ENCODE measurements around the gene IL5. TPM values are rescaled to one million over a fixed set of nuclear protein-coding genes. Genes with fewer than 3 reads are reported as not detected.

IL5 gene
- total RNA-seq, 1 experiment from 2014 or later = not detected

DNA sequence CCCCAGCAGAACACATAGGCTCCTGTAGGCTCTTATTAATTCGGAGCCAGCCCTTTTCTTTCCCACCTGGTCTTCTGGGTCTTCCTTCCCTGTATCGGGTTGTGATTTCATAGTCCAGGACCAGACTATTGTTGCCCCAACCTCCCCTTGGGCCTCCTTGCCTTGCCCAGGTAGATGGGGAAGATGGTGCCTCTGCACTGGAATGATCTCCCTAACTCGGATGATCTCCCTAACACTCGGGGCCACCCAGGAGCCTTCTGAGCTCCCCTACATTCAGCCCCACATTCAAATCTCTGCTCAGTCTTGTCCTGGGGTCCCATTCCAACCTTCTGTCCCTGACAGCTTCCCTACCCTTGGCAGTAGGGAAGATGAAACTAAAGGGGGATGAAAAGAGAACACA lies 50.1 kb downstream of the IL5 start:
- Histone ChIP-seq H3K27me3 (ENCODE audit: control insufficient read depth, insufficient read depth, low read length) (no peaks in the 10 kb centered on the region), H3K27ac (ENCODE audit: low read length) (peak overlapping the region; percentile 39; the same call in 1 of the 2 replicates), H3K9me3 (ENCODE audit: control insufficient read depth, insufficient read depth, low read depth, low read length) (no peaks in the 10 kb centered on the region), H3K4me1 (ENCODE audit: control insufficient read depth, insufficient read depth, low read length) (peaks cover 38% of the 10 kb centered on the region), H3K36me3 (ENCODE audit: control insufficient read depth, insufficient read depth, low read length) (peaks cover 2% of the 10 kb centered on the region; the same call in 1 of the 2 replicates), H3K4me3 (ENCODE audit: low read depth in 2 of 2, low read length in 2 of 2) (no peak overlapping the region)
- no peak for TF ChIP-seq CTCF (IDR thresholded peaks at IDR 0.05)
- no peak for TF ChIP-seq REST (IDR thresholded peaks at IDR 0.05; ENCODE audit: insufficient read depth in 1 of 2, low read depth in 2 of 2, low read length in 1 of 2)
- no peak for TF ChIP-seq POLR2AphosphoS5 (IDR thresholded peaks at IDR 0.05; ENCODE audit: low read depth, low read length)
- no peak for TF ChIP-seq TCF7L2 (IDR thresholded peaks at IDR 0.05; ENCODE audit: low read depth, low read length)
- no peak for TF ChIP-seq SIN3A (IDR thresholded peaks at IDR 0.05; ENCODE audit: borderline replicate concordance, insufficient read depth, low read depth, low read length)
- intact Hi-C loops (cut with micrococcal nuclease; ENCODE audit: unreplicated experiment) (loop anchor here (10.0 kb wide), 1 partner anchor 428 kb away; the partner anchor contains the start of gene IL3), in situ Hi-C loops (cut with HindIII; ENCODE audit: low pct_unique_long_range_greater_than_20kb, low sequenced_read_pairs) (loop anchor here (25.0 kb wide), 1 partner anchor 106 kb away; no protein-coding TSS in a partner anchor)
- no TSS peak for BruUV-seq (replicated peaks)
- CTCF ChIA-PET = no interaction called here
- DNase-seq (ENCODE audit: low read depth, low spot score) = no peak
- ATAC-seq = no peak
- POLR2A ChIA-PET = no interaction called here

DNA sequence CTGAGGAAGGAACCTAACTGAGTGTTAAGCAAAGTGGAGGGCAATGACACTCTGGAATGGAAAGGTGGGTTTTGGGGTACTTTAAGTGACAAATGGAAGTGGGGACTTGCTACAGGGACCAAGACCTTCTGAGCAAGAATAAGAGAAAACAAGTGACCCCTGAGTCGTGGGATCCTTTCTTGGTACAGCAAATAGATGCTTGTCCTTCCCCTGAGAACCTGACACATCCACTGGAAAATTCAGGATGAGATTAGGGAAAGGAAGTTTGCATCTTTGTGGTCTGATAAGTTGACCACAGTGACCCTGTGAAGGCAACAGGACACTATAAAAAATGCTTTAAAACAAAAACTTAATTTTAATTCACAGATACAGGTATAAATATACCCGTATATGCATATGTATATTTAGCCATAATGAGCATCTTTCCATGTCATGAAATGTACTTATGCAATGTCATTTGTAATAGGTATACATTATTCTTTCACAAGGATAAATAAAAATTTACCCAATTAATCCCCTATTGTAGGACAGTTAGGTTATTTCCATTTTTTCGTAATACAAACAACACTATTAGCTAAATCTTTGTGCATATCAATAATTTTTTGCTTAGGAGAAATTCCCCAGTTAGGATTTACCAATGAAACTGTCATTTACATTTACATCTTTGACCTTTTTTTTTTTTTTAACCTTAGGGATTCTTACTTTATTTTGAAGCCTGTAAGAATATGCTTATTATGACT lies 50.8 kb downstream of the IL5 start:
- peaks cover 2% of the 10 kb centered on the region; the same call in 1 of the 2 replicates for H3K36me3 ChIP-seq (ENCODE audit: control insufficient read depth, insufficient read depth, low read length)
- CTCF ChIA-PET = interaction anchor here (0.7 kb wide), 1 partner anchor 11 kb away, joined by 10 read pairs; no protein-coding TSS in a partner anchor
- no TSS peak for BruUV-seq (replicated peaks)
- DNase-seq (ENCODE audit: low read depth, low spot score) = no peak
- H3K27ac ChIP-seq (ENCODE audit: low read length) = no peak overlapping the region
- peaks cover 31% of the 10 kb centered on the region for H3K4me1 ChIP-seq (ENCODE audit: control insufficient read depth, insufficient read depth, low read length)
- intact Hi-C loops (cut with micrococcal nuclease; ENCODE audit: unreplicated experiment) = loop anchor here (10.0 kb wide), 1 partner anchor 428 kb away; the partner anchor contains the start of gene IL3
- in situ Hi-C loops (cut with HindIII; ENCODE audit: low pct_unique_long_range_greater_than_20kb, low sequenced_read_pairs) = loop anchor here (25.0 kb wide), 1 partner anchor 105 kb away; no protein-coding TSS in a partner anchor
- no peak for ATAC-seq
- H3K9me3 ChIP-seq (ENCODE audit: control insufficient read depth, insufficient read depth, low read depth, low read length) = no peaks in the 10 kb centered on the region
- no peaks in the 10 kb centered on the region for H3K27me3 ChIP-seq (ENCODE audit: control insufficient read depth, insufficient read depth, low read length)
- POLR2A ChIA-PET = interaction anchor here (0.5 to 0.7 kb wide), 2 partner anchors 61 to 225 kb away, joined by 5 to 12 read pairs; no protein-coding TSS in a partner anchor
- TF ChIP-seq REST (IDR thresholded peaks at IDR 0.05; ENCODE audit: insufficient read depth in 1 of 2, low read depth in 2 of 2, low read length in 1 of 2) (no peak), POLR2AphosphoS5 (IDR thresholded peaks at IDR 0.05; ENCODE audit: low read depth, low read length) (no peak), TCF7L2 (IDR thresholded peaks at IDR 0.05; ENCODE audit: low read depth, low read length) (no peak), SIN3A (IDR thresholded peaks at IDR 0.05; ENCODE audit: borderline replicate concordance, insufficient read depth, low read depth, low read length) (no peak), CTCF (IDR thresholded peaks at IDR 0.05) (no peak)
- no peak overlapping the region for H3K4me3 ChIP-seq (ENCODE audit: low read depth in 2 of 2, low read length in 2 of 2)

Data from Panc1 (cell line).